HepG2 (cell line): Measurements from ENCODE around the gene FRMD5. TPM values are rescaled to one million over a fixed set of nuclear protein-coding genes. Genes with fewer than 3 reads are reported as not detected.

Experiments used
- AHDC1 ChIP-seq: sonication (generic); formaldehyde crosslinking; IDR thresholded peaks from 2 replicates; pipeline ENCODE4 v1.5.1; 2020; ENCODE audit warnings: mild to moderate bottlenecking, missing genetic modification reagents, borderline replicate concordance
- NFKBIZ ChIP-seq: IDR thresholded peaks from 2 replicates; pipeline ENCODE4 v1.6.1; 2018; ENCODE audit warnings: missing genetic modification reagents, missing compliant biosample characterization
- ZNF574 ChIP-seq: sonication (generic); formaldehyde crosslinking; IDR thresholded peaks from 2 replicates; pipeline ENCODE4 v1.4.0; 2020; ENCODE audit warnings: missing genetic modification reagents
- ZNF615 ChIP-seq: sonication (generic); formaldehyde crosslinking; IDR thresholded peaks from 2 replicates; pipeline ENCODE4 v1.5.0; 2020; ENCODE audit warnings: mild to moderate bottlenecking, missing genetic modification reagents, borderline replicate concordance
- polyA plus RNA-seq, 8 experiments: library from polyadenylated mRNA; depleted of rRNA in 3 of 8; stranded (reverse) in 7 of 8; unstranded in 1 of 8; fragments of >200 nt; fragmentation: Illumina TruSeq in 4 of 8; extraction: Trizol in 4 of 8; gene quantifications; 2 replicates each; pipeline versions ENCODE4 v1.2.1 to v1.2.3, GENCODE V29; 2011 to 2016; ENCODE audit warnings: low read depth in 4 of 8, missing spikeins in 1 of 8, mixed read lengths in 1 of 8; ENCODE audit not compliant: insufficient read depth in 1 of 8
- total RNA-seq, 5 experiments: library from RNA; depleted of rRNA; stranded (reverse); fragments of >200 nt; fragmentation: Illumina TruSeq; extraction: Trizol; gene quantifications; 2 replicates each; pipeline ENCODE4 v1.2.3, GENCODE V29; 2016; ENCODE audit warnings: low read depth in 1 of 5

FRMD5 gene
- total and polyA plus RNA-seq, 2 of the 13 experiments (the other 11 are each of a cell fraction or from before 2014, with no cell fraction given): 0.93 to 1.5 TPM

- TF ChIP-seq AHDC1 (CRISPR knock-in tag): no peak
- no peak for TF ChIP-seq NFKBIZ
- TF ChIP-seq ZNF615 (CRISPR knock-in tag): no peak
- no peak for TF ChIP-seq ZNF574 (CRISPR knock-in tag)
These were observed 165.0 kb downstream of the FRMD5 start (continued) for GRCh38 chr15:44029940-44030568.
